HCT116 (cell line): ENCODE measurements around the gene SGK2. TPM values are rescaled to one million over a fixed set of nuclear protein-coding genes. Genes with fewer than 3 reads are reported as not detected.

Source experiments
- ATAC-seq: fragments of 200-7000 bp; cut with Tn5 transposase; 2 replicates; pipeline ENCODE4 v1.9.1; 2020; ENCODE audit warnings: mild to moderate bottlenecking, moderate library complexity
- BruUV-seq: library from RNA; stranded (reverse); fragments of 400-500 nt; replicated peaks from 2 replicates; lab custom pipeline; 2021; lab: Mats Ljungman, UMichigan
- CTCF ChIA-PET: fragments of 300-600 bp; sonication (Branson Sonifier 250); formaldehyde crosslinking; loops from one replicate; lab custom pipeline; 2021; ENCODE audit warnings: antibody characterized with exemption; lab: Charles Lee
- POLR2A ChIA-PET: fragments of 300-600, 350-600 bp; sonication (Branson Sonifier 250); formaldehyde crosslinking; loops from one replicate; lab custom pipeline; 2021; ENCODE audit warnings: antibody characterized with exemption; lab: Charles Lee
- RAD21 ChIA-PET, 2 experiments: fragments of 300-600 bp; sonication (Branson Sonifier 250); formaldehyde crosslinking; loops; one replicate each; lab custom pipeline; 2023; ENCODE audit warnings: low total read pairs in 2 of 2; ENCODE audit not compliant: uncharacterized antibody in 2 of 2, unreplicated experiment in 2 of 2, low non-redundant PET in 1 of 2; lab: Charles Lee
- DNase-seq: peaks from one replicate; pipeline ENCODE4 v3.0.0-alpha.2; 2010; ENCODE audit warnings: low read depth, low spot score
- H2AFZ ChIP-seq: fragments of 200-600 bp; shearing (Covaris generic), sonication (generic); 2 replicates; pipeline ENCODE4 v1.6.1; 2017; ENCODE audit warnings: low read depth, mixed run types, mixed read lengths, antibody characterized with exemption, low read length; ENCODE audit not compliant: poor library complexity, severe bottlenecking
- H3K27ac ChIP-seq: 2 replicates; pipeline ENCODE4 v1.5.1; 2012; ENCODE audit warnings: low read depth, low read length
- H3K27me3 ChIP-seq: fragments of 200-600 bp; sonication (generic); 2 replicates; pipeline ENCODE4 v1.6.1; 2016; ENCODE audit warnings: mixed run types, low read length, mixed read lengths; ENCODE audit not compliant: insufficient read depth
- H3K36me3 ChIP-seq, 2 experiments: fragments of 200-500 bp in 1 of 2; fragments of 200-600 bp in 1 of 2; sonication (Bioruptor generic) in 1 of 2; sonication (generic) in 1 of 2; 2 replicates each; pipeline versions ENCODE4 v1.5.1 to v1.6.1; 2014 to 2016; ENCODE audit warnings: low read length in 2 of 2, inconsistent platforms in 1 of 2, mixed read lengths in 1 of 2, mixed run types in 1 of 2; ENCODE audit not compliant: insufficient read depth in 2 of 2, control insufficient read depth in 1 of 2
- H3K4me1 ChIP-seq, 2 experiments: fragments of 200-600 bp in 1 of 2; sonication (generic) in 1 of 2; 2 replicates each; pipeline versions ENCODE4 v1.5.1 to v1.6.1; 2012 to 2017; ENCODE audit warnings: low read length in 2 of 2, inconsistent platforms in 1 of 2, mild to moderate bottlenecking in 1 of 2, mixed read lengths in 1 of 2, mixed run types in 1 of 2, moderate library complexity in 1 of 2; ENCODE audit not compliant: insufficient read depth in 2 of 2, control insufficient read depth in 1 of 2
- H3K4me2 ChIP-seq: fragments of 200-600 bp; sonication (generic); 2 replicates; pipeline ENCODE4 v1.6.1; 2017; ENCODE audit warnings: mixed run types, low read length, mixed read lengths
- H3K4me3 ChIP-seq, 2 experiments: fragments of 200-600 bp in 1 of 2; sonication (generic) in 1 of 2; replicated peaks in 1 of 2; 2 replicates each; pipeline ENCODE4 v1.5.1; 2011 to 2016; ENCODE audit warnings: low read length in 2 of 2, control low read depth in 1 of 2, low read depth in 1 of 2, mild to moderate bottlenecking in 1 of 2, mixed read lengths in 1 of 2, mixed run types in 1 of 2
- H3K79me2 ChIP-seq: fragments of 200-600 bp; sonication (generic); 2 replicates; pipeline ENCODE4 v1.6.1; 2017; ENCODE audit warnings: mild to moderate bottlenecking, mixed run types, low read length, moderate library complexity, mixed read lengths; ENCODE audit not compliant: insufficient read depth
- H3K9ac ChIP-seq: fragments of 200-600 bp; sonication (generic); 2 replicates; pipeline ENCODE4 v1.6.1; 2016; ENCODE audit warnings: low read length, mixed read lengths
- H3K9me2 ChIP-seq: fragments of 200-600 bp; sonication (generic), shearing (Covaris generic); 2 replicates; pipeline ENCODE4 v1.6.1; 2017; ENCODE audit warnings: mixed run types, mild to moderate bottlenecking, moderate library complexity; ENCODE audit not compliant: insufficient read depth
- H3K9me3 ChIP-seq, 2 experiments: fragments of 200-500 bp in 1 of 2; fragments of 200-600 bp in 1 of 2; sonication (Bioruptor generic) in 1 of 2; sonication (generic) in 1 of 2; 2 replicates each; pipeline ENCODE4 v1.6.1; 2014 to 2017; ENCODE audit warnings: low read length in 2 of 2, mixed read lengths in 2 of 2, inconsistent platforms in 1 of 2, low read depth in 1 of 2, mild to moderate bottlenecking in 1 of 2, mixed run types in 1 of 2, moderate library complexity in 1 of 2; ENCODE audit not compliant: control insufficient read depth in 1 of 2, insufficient read depth in 1 of 2
- H4K20me1 ChIP-seq: fragments of 200-600 bp; sonication (generic), shearing (Covaris generic); 2 replicates; pipeline ENCODE4 v1.6.1; 2017; ENCODE audit warnings: mixed run types, mild to moderate bottlenecking, moderate library complexity; ENCODE audit not compliant: insufficient read depth
- CTCF ChIP-seq, 3 experiments: fragments of 200-600 bp in 1 of 3; sonication (generic) in 1 of 3; IDR thresholded peaks in 2 of 3; conservative IDR thresholded peaks in 1 of 3; 2 replicates each; pipeline ENCODE4 v1.5.1; 2012 to 2017; ENCODE audit warnings: low read depth in 2 of 3, low read length in 2 of 3, antibody characterized with exemption in 1 of 3, borderline replicate concordance in 1 of 3, control low read depth in 1 of 3, mild to moderate bottlenecking in 1 of 3, mixed read lengths in 1 of 3, mixed run types in 1 of 3, moderate library complexity in 1 of 3; ENCODE audit not compliant: insufficient read depth in 1 of 3
- EZH2 ChIP-seq: fragments of 200-600 bp; sonication (generic); IDR thresholded peaks from 2 replicates; pipeline ENCODE4 v1.6.1; 2017; ENCODE audit warnings: antibody characterized with exemption, mixed run types
- EZH2phosphoT487 ChIP-seq: fragments of 200-600 bp; IDR thresholded peaks from 2 replicates; pipeline ENCODE4 v1.6.1; 2018; ENCODE audit warnings: antibody characterized with exemption, borderline replicate concordance
- FOSL1 ChIP-seq: IDR thresholded peaks from 2 replicates; pipeline ENCODE4 v1.6.1; 2012; ENCODE audit warnings: low read depth
- JUND ChIP-seq: IDR thresholded peaks from 2 replicates; pipeline ENCODE4 v1.6.1; 2012
- REST ChIP-seq: IDR thresholded peaks from 2 replicates; pipeline ENCODE4 v1.6.1; 2012; ENCODE audit warnings: low read depth
- SIN3A ChIP-seq: IDR thresholded peaks from 2 replicates; pipeline ENCODE4 v1.6.1; 2012; ENCODE audit warnings: low read depth
- TCF7L2 ChIP-seq: IDR thresholded peaks from 2 replicates; pipeline ENCODE4 v1.7.0; 2011; ENCODE audit warnings: borderline replicate concordance, inconsistent platforms; ENCODE audit not compliant: insufficient read depth, insufficient read length; ENCODE audit errors: extremely low read depth
- ZNF274 ChIP-seq: fragments of 200-500 bp; sonication (Bioruptor generic); IDR thresholded peaks from 2 replicates; pipeline ENCODE4 v1.6.1; 2014; ENCODE audit warnings: mild to moderate bottlenecking, low read depth, low read length, inconsistent platforms
- intact Hi-C: fragments of 100-400 bp; cut with micrococcal nuclease; formaldehyde crosslinking; loops from 2 replicates; pipeline ENCODE4 v1.10.0; 2022
- total RNA-seq: library from RNA; stranded (reverse); gene quantifications from one replicate; pipeline ENCODE4 v1.2.1, GENCODE V29; 2021; ENCODE audit not compliant: unreplicated experiment

Gene SGK2
- total RNA-seq, 1 experiment from 2014 or later, result 2.3 TPM

GRCh38 chr20:43583133-43583864, 24.5 kb downstream of the SGK2 start:
- ChIA-PET POLR2A (no interaction called here), CTCF (no interaction called here), RAD21 (interaction anchor here in 1 of 2 experiments (0.6 kb wide), 1 partner anchor 72 kb away, joined by 3 read pairs; no protein-coding TSS in a partner anchor)
- H3K36me3 ChIP-seq, result no peaks in the 10 kb centered on the region
- no peak overlapping the region for H2AFZ ChIP-seq
- no peaks in the 10 kb centered on the region for H4K20me1 ChIP-seq
- no peak for DNase-seq
- H3K4me1 ChIP-seq, result no peaks in the 10 kb centered on the region
- no peaks in the 10 kb centered on the region for H3K27me3 ChIP-seq
- no peak overlapping the region for H3K4me3 ChIP-seq
- H3K9ac ChIP-seq, result no peak overlapping the region
- ATAC-seq, result no peak
- no peak overlapping the region for H3K27ac ChIP-seq
- H3K79me2 ChIP-seq, result no peaks in the 10 kb centered on the region
- no peak overlapping the region for H3K4me2 ChIP-seq
- intact Hi-C loops, result no loop called here
- H3K9me3 ChIP-seq, result no peaks in the 10 kb centered on the region
- H3K9me2 ChIP-seq, result no peaks in the 10 kb centered on the region
- TF ChIP-seq CTCF (IDR thresholded peaks at IDR 0.05 in 2 of 3, conservative IDR thresholded peaks at IDR 0.05 in 1 of 3; ENCODE audit: borderline replicate concordance in 1 of 3, insufficient read depth in 1 of 3, low read depth in 2 of 3, low read length in 2 of 3) (no peak), FOSL1 (no peak)
- BruUV-seq, result no TSS peak

GRCh38 chr20:43583982-43584432, 25.2 kb downstream of the SGK2 start:
- Histone ChIP-seq H3K9ac (no peak overlapping the region), H2AFZ (no peak overlapping the region), H3K9me3 (no peaks in the 10 kb centered on the region), H3K4me3 (no peak overlapping the region), H3K36me3 (no peaks in the 10 kb centered on the region), H3K4me2 (no peak overlapping the region), H3K4me1 (no peaks in the 10 kb centered on the region), H4K20me1 (no peaks in the 10 kb centered on the region), H3K9me2 (no peaks in the 10 kb centered on the region), H3K27ac (no peak overlapping the region), H3K79me2 (no peaks in the 10 kb centered on the region), H3K27me3 (no peaks in the 10 kb centered on the region)
- intact Hi-C loops, result no loop called here
- ChIA-PET RAD21 (no interaction called here), CTCF (no interaction called here), POLR2A (no interaction called here)
- no TSS peak for BruUV-seq
- ATAC-seq (no peak), DNase-seq (no peak)
- TF ChIP-seq CTCF (IDR thresholded peaks at IDR 0.05 in 2 of 3, conservative IDR thresholded peaks at IDR 0.05 in 1 of 3; ENCODE audit: borderline replicate concordance in 1 of 3, insufficient read depth in 1 of 3, low read depth in 2 of 3, low read length in 2 of 3) (no peak), ZNF274 (no peak), TCF7L2 (no peak), EZH2 (no peak), JUND (no peak), SIN3A (no peak), EZH2phosphoT487 (no peak), REST (no peak)
